GM19463 (cell line): ENCODE measurements around the gene KRTCAP3.

Source experiments
- ATAC-seq: cut with Tn5 transposase; IDR thresholded peaks from one replicate; pipeline ENCODE4 v1.9.1; 2021; ENCODE audit warnings: mild to moderate bottlenecking, moderate library complexity; ENCODE audit not compliant: unreplicated experiment

The KRTCAP3 gene

DNA sequence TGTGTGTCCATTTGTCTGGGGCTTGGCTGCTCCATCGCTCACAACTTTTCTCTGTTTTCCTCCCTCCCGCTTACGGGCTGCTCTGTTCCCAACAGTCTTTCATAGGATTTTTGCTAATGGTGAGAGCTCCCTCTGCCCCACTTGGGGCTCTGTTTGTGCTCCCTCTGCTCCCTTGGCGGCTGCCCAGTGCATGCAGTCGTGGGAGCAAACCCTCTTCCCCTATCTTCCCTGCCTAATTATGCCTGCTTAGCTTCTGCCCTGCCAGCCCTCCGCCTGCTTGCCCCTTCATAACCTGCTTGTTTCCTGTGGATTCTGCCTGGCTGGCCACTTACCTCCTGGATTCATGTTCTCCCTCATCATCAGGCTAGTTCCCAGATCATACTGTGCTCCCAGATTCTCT, 6.6 kb upstream of the KRTCAP3 start:
- ATAC-seq = no peak

DNA sequence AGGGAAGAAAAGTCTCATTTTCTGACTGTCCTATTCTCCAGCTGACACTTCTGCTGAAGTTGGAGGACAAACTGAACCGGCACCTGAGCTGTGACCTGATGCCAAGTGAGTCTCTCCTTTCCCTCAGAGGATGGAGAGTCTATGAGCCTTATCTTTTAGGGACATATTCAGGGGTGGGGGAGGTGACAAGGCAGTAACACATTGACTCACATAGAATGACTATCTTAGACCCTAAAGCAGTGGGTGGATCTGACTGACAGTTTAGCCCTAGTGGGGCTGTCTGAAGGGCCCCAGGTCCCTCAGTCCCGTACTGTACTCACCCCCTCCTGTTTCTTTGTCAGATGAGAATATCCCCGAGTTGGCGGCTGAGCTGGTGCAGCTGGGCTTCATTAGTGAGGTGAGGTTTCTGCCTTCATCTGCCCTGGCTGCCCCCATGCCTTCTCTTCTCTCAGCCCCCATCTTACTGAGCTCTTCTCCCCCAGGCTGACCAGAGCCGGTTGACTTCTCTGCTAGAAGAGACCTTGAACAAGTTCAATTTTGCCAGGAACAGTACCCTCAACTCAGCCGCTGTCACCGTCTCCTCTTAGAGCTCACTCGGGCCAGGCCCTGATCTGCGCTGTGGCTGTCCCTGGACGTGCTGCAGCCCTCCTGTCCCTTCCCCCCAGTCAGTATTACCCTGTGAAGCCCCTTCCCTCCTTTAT, 805 bp upstream of the KRTCAP3 start:
- no peak for ATAC-seq

GRCh38 chr2:27442920-27443282, 720 bp downstream of the KRTCAP3 start:
- no peak for ATAC-seq

DNA sequence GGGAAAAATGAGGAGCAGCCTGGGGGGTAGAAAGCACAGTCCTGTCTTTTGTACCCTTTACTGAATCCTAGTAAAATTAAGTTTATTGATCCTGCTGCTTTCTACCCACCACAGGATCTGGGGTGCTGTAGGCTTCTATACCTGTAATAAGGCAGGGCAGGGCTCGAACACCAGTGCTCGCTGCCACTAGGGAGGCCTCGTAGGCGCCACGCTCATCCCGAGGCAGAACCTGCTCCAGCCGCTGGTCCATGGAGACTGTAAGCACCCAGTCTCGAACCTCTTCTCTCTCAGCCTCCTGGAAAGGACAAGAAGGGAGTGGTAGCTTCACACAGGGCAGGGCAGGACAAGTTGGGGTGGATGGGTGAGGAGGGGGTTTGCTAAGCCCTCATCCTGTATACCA, 3.0 kb downstream of the KRTCAP3 start:
- ATAC-seq = no peak

DNA sequence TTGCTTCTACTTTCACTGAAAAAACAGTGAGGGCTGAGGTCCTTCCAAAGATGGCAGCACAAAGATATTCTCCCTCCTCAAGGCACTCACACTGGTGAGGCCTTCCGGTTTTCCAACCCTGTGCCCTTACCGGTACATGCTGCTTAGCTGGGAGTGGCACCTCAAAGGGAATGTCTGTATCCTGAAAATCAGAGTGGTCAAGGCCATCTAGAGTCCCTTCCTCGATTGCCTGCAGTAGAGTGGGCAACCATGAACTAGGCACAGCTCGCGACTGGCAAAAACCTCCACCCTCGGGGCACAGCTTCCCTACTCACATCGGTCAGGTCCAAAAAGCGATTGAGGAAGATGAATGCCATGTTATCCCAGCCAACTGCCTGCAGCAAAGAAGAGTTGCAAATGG, 3.4 kb downstream of the KRTCAP3 start:
- no peak for ATAC-seq

DNA sequence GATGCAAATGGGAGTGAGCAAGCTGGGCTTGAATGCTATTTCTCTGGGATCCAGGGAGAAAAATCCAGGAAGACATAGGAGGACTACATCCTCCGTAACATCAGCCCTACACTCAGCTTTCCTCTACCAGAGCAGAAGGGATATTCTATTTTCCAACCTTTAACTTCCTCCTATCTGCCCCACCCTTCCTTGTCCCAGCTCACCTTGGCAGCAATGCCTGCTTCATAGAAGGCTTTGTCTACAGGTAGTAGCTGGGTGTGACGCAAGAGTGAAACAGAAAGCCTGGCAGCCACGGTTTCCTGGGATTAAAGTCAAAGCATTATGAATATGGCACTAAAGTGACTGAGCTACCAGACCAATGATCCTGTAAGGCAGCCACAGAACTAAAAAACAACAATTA, 3.9 kb downstream of the KRTCAP3 start:
- no peak for ATAC-seq

DNA sequence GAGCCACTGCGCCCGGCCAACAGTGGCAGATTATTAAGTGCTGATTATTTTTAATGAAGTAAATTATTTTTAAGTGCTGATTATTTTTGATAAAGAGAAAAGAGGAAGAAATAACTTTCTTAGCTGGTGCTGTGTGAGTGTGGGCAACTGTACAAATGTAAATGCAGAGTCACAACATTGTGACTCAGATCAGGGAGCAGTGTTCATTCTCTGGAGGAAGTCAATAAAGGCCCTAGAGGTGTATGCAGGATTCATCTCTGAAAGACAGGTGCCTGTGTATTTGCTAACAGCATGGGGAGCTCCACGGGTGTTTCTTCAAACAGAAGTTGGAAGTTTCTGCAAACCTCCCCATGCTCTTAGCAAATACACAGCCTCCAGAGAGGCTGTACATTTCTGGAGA, 6.2 kb downstream of the KRTCAP3 start:
- ATAC-seq = no peak

GRCh38 chr2:27451095-27451494, 8.9 kb downstream of the KRTCAP3 start:
- ATAC-seq = no peak

- no peak for ATAC-seq
These were observed 11.8 kb downstream of the KRTCAP3 start for GRCh38 chr2:27453968-27454367.

- ATAC-seq = no peak
These were observed 18.9 kb downstream of the KRTCAP3 start for GRCh38 chr2:27461118-27461517.

DNA sequence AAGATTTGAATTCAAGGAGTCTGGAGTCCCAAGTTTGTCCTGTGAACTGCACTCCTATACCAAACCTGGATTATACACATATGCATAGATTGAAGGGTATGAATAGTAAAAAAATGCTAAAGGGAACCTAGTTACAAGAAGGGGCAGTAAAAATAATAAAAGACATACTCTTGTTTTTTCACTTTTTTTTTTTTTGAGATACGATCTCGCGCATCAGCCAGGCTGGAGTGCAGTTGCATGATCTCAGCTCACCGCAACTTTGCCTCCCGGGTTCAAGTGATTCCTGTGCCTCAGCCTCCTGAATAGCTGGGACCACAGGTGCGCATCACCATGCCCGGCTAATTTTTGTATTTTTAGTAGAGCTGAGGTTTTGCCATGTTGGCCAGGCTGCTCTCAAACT, 22.3 kb downstream of the KRTCAP3 start:
- no peak for ATAC-seq

- ATAC-seq = no peak
These were observed 29.8 kb downstream of the KRTCAP3 start for GRCh38 chr2:27471961-27472360.

DNA sequence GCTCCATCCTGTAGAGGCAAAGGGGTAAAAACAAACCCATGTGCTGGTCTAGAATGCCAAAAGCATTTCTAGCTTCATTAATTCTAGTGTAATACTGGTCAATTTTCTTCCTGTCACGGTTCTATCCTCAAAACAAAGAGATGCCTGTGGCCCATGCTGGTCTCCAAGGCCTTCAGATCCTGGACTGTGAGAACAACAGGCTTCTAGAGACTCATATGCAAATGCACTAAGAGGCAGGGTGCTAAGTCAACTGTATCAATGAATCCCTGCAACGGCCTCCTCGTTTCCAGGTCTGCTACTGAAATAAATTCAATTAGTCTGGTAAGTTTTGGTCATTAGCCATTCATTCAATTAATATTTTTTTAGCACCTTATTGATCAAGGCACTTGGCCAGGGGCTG, 43.3 kb downstream of the KRTCAP3 start:
- no peak for ATAC-seq

- ATAC-seq = no peak
These were observed 46.9 kb downstream of the KRTCAP3 start for GRCh38 chr2:27489118-27489497.

DNA sequence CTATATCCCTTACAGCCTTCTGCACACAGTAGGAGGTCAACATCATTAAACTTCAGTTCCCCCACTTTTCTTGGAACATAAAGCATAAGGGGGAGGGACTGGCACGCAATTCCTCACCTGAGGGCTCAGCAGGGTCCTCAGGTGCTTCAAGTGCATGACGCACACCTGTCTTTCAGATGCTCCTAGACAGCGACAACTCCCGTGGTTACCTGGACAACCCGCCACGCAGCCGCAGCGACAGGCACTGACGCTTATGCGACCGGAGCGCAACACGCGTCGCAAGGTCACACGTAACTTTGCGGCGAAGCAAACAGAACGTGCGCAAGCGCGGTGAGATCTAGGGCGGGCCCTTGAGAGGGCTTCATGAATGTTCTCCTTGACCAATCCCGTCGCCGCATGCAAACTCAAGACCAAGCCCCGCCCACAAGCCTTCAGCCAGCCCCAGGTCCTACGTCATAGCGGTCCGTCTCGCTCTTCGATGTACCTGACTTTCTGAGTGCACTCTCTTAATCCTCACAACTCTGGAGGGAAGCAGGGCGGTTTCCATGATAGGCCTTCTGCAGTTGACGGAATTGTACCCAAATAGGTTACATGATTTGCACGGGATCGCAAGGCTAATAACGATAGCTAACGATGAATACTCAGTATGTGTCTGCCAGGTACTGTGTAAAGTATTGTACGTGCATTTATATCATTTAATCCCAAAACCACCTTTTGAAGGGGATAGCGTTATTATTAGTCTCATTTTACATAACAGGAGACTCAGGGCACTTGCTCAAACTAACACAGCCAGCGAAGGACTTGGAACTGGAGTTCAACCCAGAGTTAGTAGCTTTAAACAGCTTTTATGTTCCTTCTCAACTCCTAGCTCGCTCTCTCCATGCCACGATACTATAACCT, 47.6 kb downstream of the KRTCAP3 start, which contains the start of gene IFT172:
Gene IFT172 (minus strand): TSS at position 246 of the 900 bp plus-strand sequence. CDS start 90 bp downstream, at position 156.
- peak; percentile 93 for ATAC-seq

GRCh38 chr2:27492557-27492956, 50.4 kb downstream of the KRTCAP3 start:
- ATAC-seq = no peak

GRCh38 chr2:27493948-27494283, 51.7 kb downstream of the KRTCAP3 start:
- no peak for ATAC-seq
